ENCODE data around the gene BANF1. TPM values are rescaled to one million over a fixed set of nuclear protein-coding genes. Genes with fewer than 3 reads are reported as not detected.

BANF1 gene
- total RNA-seq, 1 donor from 2014 or later = 180 TPM

DNA sequence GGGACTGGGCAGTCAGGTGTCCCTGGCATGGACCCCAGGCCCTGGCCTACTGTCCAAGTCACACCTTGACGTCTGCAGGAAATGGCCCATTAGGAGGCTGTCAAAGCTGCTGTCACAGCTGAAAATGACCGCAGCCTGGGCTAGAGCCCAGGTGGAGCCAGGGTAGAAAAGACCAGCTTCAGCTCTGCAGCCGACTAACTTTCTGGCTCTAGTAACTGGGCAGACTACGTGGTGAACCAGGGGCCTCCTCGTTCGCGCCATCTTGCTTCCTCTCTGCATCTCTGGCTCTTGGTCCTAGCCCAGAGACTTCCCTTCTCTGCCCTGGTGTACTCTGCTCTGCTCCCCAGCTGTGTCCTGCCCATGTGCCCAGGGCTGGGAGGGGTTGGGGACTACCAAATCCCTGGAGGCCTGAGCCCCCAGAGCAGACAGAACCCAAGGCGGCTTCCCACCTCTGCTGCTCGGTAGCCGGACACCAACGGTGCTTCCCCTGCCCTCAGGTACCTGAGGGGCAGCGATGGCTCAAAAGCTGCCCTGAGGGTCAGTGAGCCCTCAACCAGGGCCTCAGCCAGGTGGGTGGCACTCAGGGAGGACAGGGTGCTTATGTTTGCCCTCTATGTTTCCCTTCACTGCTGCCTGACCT lies 21.1 kb upstream of the BANF1 start:
- Mint-ChIP-seq H3K27me3 (ENCODE audit: low read depth, unreplicated experiment) (no peaks in the 10 kb centered on the region), H3K4me3 (ENCODE audit: unreplicated experiment) (no peak overlapping the region), H3K36me3 (ENCODE audit: low read depth, unreplicated experiment) (peaks cover 10% of the 10 kb centered on the region), H3K9me3 (ENCODE audit: unreplicated experiment) (no peaks in the 10 kb centered on the region), H3K4me1 (ENCODE audit: low read depth, unreplicated experiment) (no peaks in the 10 kb centered on the region), H3K27ac (ENCODE audit: unreplicated experiment) (no peak overlapping the region)
- H3K9me3 ChIP-seq (ENCODE audit: insufficient read depth, low read depth, low read length) = no peaks in the 10 kb centered on the region
- no peaks in the 10 kb centered on the region for H3K36me3 ChIP-seq (ENCODE audit: insufficient read depth, low read length)
- no peak overlapping the region for H2AFZ ChIP-seq (ENCODE audit: low read depth, low read length)
- no peaks in the 10 kb centered on the region for H3K4me1 ChIP-seq (ENCODE audit: insufficient read depth, low read length)
- no peaks in the 10 kb centered on the region for H3K27me3 ChIP-seq (ENCODE audit: insufficient read depth, low read length)
- no peak overlapping the region for H3K4me2 ChIP-seq (ENCODE audit: low read length)
- H3K9ac ChIP-seq (ENCODE audit: low read length) = no peak overlapping the region
- no peak overlapping the region for H3K4me3 ChIP-seq (ENCODE audit: insufficient read depth, low read depth, low read length)
- FAIRE-seq = no peak
- H3K27ac ChIP-seq (ENCODE audit: low read depth, low read length) = no peak overlapping the region
- DNase-seq (ENCODE audit: low read depth) = no peak
- H4K20me1 ChIP-seq (ENCODE audit: insufficient read depth, low read length) = peaks cover under 1% of the 10 kb centered on the region
- H3K79me2 ChIP-seq (ENCODE audit: insufficient read depth, low read length) = no peaks in the 10 kb centered on the region
- TF ChIP-seq EZH2 (IDR thresholded peaks at IDR 0.05; ENCODE audit: insufficient read depth, low read length) = no peak
- TF ChIP-seq, protein P1, sequence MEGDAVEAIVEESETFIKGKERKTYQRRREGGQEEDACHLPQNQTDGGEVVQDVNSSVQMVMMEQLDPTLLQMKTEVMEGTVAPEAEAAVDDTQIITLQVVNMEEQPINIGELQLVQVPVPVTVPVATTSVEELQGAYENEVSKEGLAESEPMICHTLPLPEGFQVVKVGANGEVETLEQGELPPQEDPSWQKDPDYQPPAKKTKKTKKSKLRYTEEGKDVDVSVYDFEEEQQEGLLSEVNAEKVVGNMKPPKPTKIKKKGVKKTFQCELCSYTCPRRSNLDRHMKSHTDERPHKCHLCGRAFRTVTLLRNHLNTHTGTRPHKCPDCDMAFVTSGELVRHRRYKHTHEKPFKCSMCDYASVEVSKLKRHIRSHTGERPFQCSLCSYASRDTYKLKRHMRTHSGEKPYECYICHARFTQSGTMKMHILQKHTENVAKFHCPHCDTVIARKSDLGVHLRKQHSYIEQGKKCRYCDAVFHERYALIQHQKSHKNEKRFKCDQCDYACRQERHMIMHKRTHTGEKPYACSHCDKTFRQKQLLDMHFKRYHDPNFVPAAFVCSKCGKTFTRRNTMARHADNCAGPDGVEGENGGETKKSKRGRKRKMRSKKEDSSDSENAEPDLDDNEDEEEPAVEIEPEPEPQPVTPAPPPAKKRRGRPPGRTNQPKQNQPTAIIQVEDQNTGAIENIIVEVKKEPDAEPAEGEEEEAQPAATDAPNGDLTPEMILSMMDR (IDR thresholded peaks at IDR 0.05; ENCODE audit: insufficient read depth, low read depth, low read length) = no peak

DNA sequence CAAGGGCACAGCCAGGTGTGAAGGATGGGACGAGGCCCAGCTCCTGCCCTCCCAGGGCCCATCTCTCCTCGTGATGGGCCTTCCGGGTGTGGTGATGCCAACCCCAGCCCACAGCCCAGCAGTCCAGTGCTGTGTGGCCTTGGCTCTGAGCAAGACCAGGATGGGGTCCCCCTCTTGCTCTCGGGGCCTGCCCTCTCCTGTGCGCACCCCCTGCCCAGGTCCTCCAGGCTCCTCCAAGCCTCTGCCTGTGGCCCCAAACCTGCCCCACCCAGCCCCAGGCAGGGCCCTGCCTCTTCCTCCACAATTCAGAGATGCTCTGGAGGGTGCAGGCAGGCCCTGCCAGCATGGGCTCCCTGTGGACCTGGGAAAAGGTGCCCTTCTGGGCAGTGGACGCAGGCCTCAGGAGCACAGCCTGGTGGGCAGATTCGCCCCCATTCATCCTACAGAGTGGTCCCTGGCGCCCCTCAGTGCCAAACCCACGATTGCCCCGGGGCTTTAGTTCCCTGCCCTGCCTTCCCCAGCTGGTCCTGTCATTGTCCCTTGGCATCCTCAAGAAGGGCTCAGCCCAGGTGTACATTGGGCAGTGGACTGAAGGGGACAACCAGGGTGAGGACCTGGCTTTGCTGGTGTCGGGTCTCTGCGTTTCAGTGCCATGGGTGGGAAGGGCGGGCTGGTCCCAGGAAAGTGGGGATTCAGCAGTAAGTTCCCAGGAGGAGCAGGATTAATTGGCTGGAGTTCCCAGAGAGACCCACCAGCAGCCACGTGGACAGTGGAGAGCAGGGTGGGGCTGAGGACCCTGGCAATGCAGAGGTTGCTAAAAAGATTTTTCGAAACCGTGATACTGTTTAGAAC lies 20.1 kb upstream of the BANF1 start:
- no peaks in the 10 kb centered on the region for H4K20me1 ChIP-seq (ENCODE audit: insufficient read depth, low read length)

More for the DNA sequence above, 20.1 kb upstream of the BANF1 start:
- Histone ChIP-seq H3K4me3 (ENCODE audit: insufficient read depth, low read depth, low read length) (no peak overlapping the region), H3K4me1 (ENCODE audit: insufficient read depth, low read length) (no peaks in the 10 kb centered on the region), H3K9me3 (ENCODE audit: insufficient read depth, low read depth, low read length) (no peaks in the 10 kb centered on the region), H3K79me2 (ENCODE audit: insufficient read depth, low read length) (no peaks in the 10 kb centered on the region), H3K36me3 (ENCODE audit: insufficient read depth, low read length) (no peaks in the 10 kb centered on the region), H3K27ac (ENCODE audit: low read depth, low read length) (no peak overlapping the region), H3K27me3 (ENCODE audit: insufficient read depth, low read length) (no peaks in the 10 kb centered on the region), H3K4me2 (ENCODE audit: low read length) (no peak overlapping the region), H3K9ac (ENCODE audit: low read length) (no peak overlapping the region), H2AFZ (ENCODE audit: low read depth, low read length) (no peak overlapping the region)
- Mint-ChIP-seq H3K4me3 (ENCODE audit: unreplicated experiment) (no peak overlapping the region), H3K36me3 (ENCODE audit: low read depth, unreplicated experiment) (peaks cover 10% of the 10 kb centered on the region), H3K9me3 (ENCODE audit: unreplicated experiment) (no peaks in the 10 kb centered on the region), H3K27me3 (ENCODE audit: low read depth, unreplicated experiment) (no peaks in the 10 kb centered on the region), H3K27ac (ENCODE audit: unreplicated experiment) (no peak overlapping the region), H3K4me1 (ENCODE audit: low read depth, unreplicated experiment) (no peaks in the 10 kb centered on the region)
- FAIRE-seq (no peak), DNase-seq (ENCODE audit: low read depth) (no peak)
- no peak for TF ChIP-seq EZH2 (IDR thresholded peaks at IDR 0.05; ENCODE audit: insufficient read depth, low read length)
- TF ChIP-seq, protein P1 (IDR thresholded peaks at IDR 0.05; ENCODE audit: insufficient read depth, low read depth, low read length) = no peak

Data from astrocyte (in vitro differentiated cells and primary cell).